Esophagus muscularis mucosa (tissue), 4 donors: ENCODE results near the gene DAPP1. TPM values are rescaled to one million over a fixed set of nuclear protein-coding genes. Genes with fewer than 3 reads are reported as not detected.
A peak's percentile ranks its signal among the peaks of the same experiment; 100 is the strongest.
"Not testable (repeated sequence)": the region's sequence is repeated elsewhere in the genome, so short reads cannot be mapped to it uniquely, and the experiment has no call there.

Source experiments
- DNase-seq: peaks from one replicate; pipeline ENCODE4 v3.0.0-alpha.2; 2017; ENCODE audit errors: extremely low spot score
- H3K27ac ChIP-seq, 4 donors: fragments of 200-600 bp; sonication (generic); replicated peaks in 1 of 4; 1 replicate in 3 of 4; 2 replicates in 1 of 4; pipeline ENCODE4 v1.5.1; 2016 to 2019; ENCODE audit warnings: mild to moderate bottlenecking in 1 of 4
- H3K27me3 ChIP-seq, 4 donors: fragments of 200-600 bp; sonication (generic); one replicate each; pipeline versions ENCODE4 v1.5.1 to v1.6.0; 2016 to 2019
- H3K36me3 ChIP-seq, 4 donors: fragments of 200-600 bp; sonication (generic); one replicate each; pipeline ENCODE4 v1.5.1; 2016 to 2019
- H3K4me1 ChIP-seq, 4 donors: fragments of 200-600 bp; sonication (generic); one replicate each; pipeline ENCODE4 v1.5.1; 2016 to 2019
- H3K4me3 ChIP-seq, 4 donors: fragments of 200-600 bp; sonication (generic); 1 replicate in 2 of 4; 2 replicates in 2 of 4; pipeline ENCODE4 v1.5.1; 2016 to 2019; ENCODE audit warnings: mild to moderate bottlenecking in 4 of 4, moderate library complexity in 1 of 4
- H3K9me3 ChIP-seq, 4 donors: fragments of 200-600 bp; sonication (generic); 1 replicate in 3 of 4; 2 replicates in 1 of 4; pipeline ENCODE4 v1.5.1; 2016 to 2019
- CTCF ChIP-seq, 3 experiments: fragments of 200-600 bp in 2 of 3; fragments of 450-650 bp in 1 of 3; sonication (generic) in 2 of 3; IDR thresholded peaks; one replicate each; pipeline ENCODE4 v1.5.1; 2017 to 2019; ENCODE audit warnings: antibody characterized with exemption in 3 of 3, mild to moderate bottlenecking in 2 of 3, moderate library complexity in 1 of 3
- EP300 ChIP-seq: sonication (generic); formaldehyde crosslinking; IDR thresholded peaks from one replicate; pipeline ENCODE4 v1.6.1; 2017; ENCODE audit warnings: antibody characterized with exemption
- POLR2A ChIP-seq: fragments of 450-650 bp; IDR thresholded peaks from one replicate; pipeline ENCODE4 v1.6.1; 2017; ENCODE audit warnings: antibody characterized with exemption, moderate library complexity, mild to moderate bottlenecking, low read depth
- POLR2AphosphoS5 ChIP-seq, 2 donors: sonication (generic); formaldehyde crosslinking; IDR thresholded peaks; one replicate each; pipeline ENCODE4 v1.6.1; 2017; ENCODE audit warnings: antibody characterized with exemption in 2 of 2
- WGBS: methylation state at CpG from one replicate; pipeline ENCODE4 v1.1.5; 2018; 5-methylcytosine and 5-hydroxymethylcytosine counted together
- intact Hi-C: fragments of 100-400 bp; cut with DNase I; formaldehyde crosslinking; loops from one replicate; pipeline ENCODE4 v1.15.1; 2023
- total RNA-seq, 4 donors: library from RNA; depleted of rRNA; stranded (reverse); fragments of >200 nt; gene quantifications; one replicate each; pipeline versions ENCODE4 v1.1.0 to v1.2.1, GENCODE V29; 2016

Gene DAPP1
- total RNA-seq, 4 donors from 2014 or later = 0.86 to 2.5 (median 1.1) TPM

- DNase-seq = no peak
- 87% methylated on average over 1 of the region's 1 CpG for WGBS
- TF ChIP-seq EP300 (no peak), POLR2AphosphoS5 (IDR thresholded peaks at IDR 0.05) (no peak), CTCF (IDR thresholded peaks at IDR 0.05) (no peak), POLR2A (no peak)
- peaks cover 0 to 9% (median 8%) of the 10 kb centered on the region in 4 donors for H3K4me1 ChIP-seq
- no peak overlapping the region for H3K4me3 ChIP-seq
- no peaks in the 10 kb centered on the region for H3K27me3 ChIP-seq
- H3K9me3 ChIP-seq = no peaks in the 10 kb centered on the region
- intact Hi-C loops = no loop called here
- H3K36me3 ChIP-seq = no peaks in the 10 kb centered on the region
- H3K27ac ChIP-seq = no peak overlapping the region
Observed at GRCh38 chr4:99827857-99828256, 11.2 kb downstream of the DAPP1 start.

DNA sequence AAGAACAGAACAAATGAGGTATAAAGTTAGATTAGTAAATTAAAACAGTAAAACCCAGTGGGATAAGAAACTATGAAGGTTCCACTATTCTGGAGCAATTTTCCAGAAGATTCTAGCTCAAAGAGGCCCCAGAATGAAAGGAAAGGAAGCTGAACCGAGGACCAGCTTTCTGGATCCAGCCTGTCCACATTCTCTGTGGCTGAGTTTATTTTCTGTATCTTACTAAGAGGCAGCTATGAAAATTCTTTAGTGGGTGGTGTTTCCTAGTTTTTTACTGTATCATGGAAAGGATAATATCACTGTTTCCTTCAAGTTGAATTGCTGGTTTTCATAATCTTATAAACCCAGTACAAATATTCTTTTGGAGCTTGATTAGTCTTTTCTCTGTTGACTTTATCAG, 11.8 kb downstream of the DAPP1 start:
- Histone ChIP-seq H3K4me1 (peaks cover 0 to 16% (median 14%) of the 10 kb centered on the region in 4 donors), H3K27me3 (no peaks in the 10 kb centered on the region), H3K27ac (no peak overlapping the region), H3K4me3 (no peak overlapping the region), H3K9me3 (no peaks in the 10 kb centered on the region), H3K36me3 (no peaks in the 10 kb centered on the region)
- WGBS = 48% methylated on average over 1 of the region's 1 CpG
- intact Hi-C loops = no loop called here
- no peak for DNase-seq
- TF ChIP-seq EP300 (no peak), CTCF (IDR thresholded peaks at IDR 0.05) (no peak), POLR2AphosphoS5 (IDR thresholded peaks at IDR 0.05) (no peak), POLR2A (no peak)

DNA sequence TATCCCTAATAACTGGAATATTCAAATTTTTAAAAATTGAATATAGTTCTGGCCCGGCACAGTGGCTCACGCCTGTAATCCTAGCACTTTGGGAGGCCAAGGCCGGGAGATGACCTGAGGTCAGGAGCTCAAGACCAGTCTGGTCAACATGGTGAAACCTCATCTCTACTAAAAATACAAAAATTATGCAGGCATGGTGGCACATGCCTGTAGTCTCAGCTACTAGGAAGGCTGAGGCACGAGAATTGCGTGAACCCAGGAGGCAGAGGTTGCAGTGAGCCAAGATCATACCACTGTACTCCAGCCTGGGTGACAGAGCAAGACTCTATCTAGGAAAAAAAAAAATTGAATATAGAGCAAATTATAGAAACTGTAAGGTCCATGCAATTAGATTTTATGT, 13.4 kb downstream of the DAPP1 start:
- H3K27ac ChIP-seq, DNase-seq, H3K4me3 ChIP-seq, H3K36me3 ChIP-seq, H3K27me3 ChIP-seq, H3K9me3 ChIP-seq, intact Hi-C loops: not testable (repeated sequence)
- peaks cover 0 to 21% (median 19%) of the 10 kb centered on the region in 4 donors for H3K4me1 ChIP-seq
- WGBS = 94% methylated on average over 5 of the region's 5 CpGs

- H3K4me1 ChIP-seq = peaks cover 0 to 21% (median 19%) of the 10 kb centered on the region in 4 donors
- DNase-seq = no peak
- H3K36me3 ChIP-seq = no peaks in the 10 kb centered on the region
- no peaks in the 10 kb centered on the region for H3K9me3 ChIP-seq
- H3K27ac ChIP-seq = peak overlapping the region; percentile 11 to 55 (median 26)
- no peaks in the 10 kb centered on the region for H3K27me3 ChIP-seq
- intact Hi-C loops = no loop called here
- TF ChIP-seq POLR2A = no peak
- no peak overlapping the region for H3K4me3 ChIP-seq
Observed at GRCh38 chr4:99832321-99832720, 15.7 kb downstream of the DAPP1 start.

DNA sequence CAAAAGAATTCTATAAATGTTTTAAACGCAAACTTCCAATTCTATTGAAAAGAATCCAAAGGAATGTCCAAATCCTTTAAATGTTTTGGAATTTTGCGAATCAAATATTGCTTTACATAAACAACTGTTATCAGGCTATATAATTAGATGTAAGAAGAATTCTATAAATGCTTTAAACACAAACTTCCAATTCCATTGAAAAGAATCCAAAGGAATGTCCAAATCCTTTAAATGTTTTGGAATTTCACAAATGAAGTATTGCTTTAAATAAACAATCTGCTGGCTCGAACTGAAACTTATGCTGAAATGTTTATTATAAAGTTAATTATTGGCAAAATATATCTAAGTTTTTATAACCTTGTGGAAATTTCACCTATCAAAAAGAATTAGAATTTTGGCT, 16.1 kb downstream of the DAPP1 start:
- Histone ChIP-seq H3K4me1 (peaks cover 0 to 21% (median 19%) of the 10 kb centered on the region in 4 donors), H3K36me3 (no peaks in the 10 kb centered on the region), H3K27me3 (no peaks in the 10 kb centered on the region), H3K9me3 (no peaks in the 10 kb centered on the region), H3K4me3 (no peak overlapping the region), H3K27ac (peak overlapping the region in 3 of 4 donors; percentile 19 to 55 (median 33))
- TF ChIP-seq CTCF (IDR thresholded peaks at IDR 0.05) (no peak), POLR2AphosphoS5 (IDR thresholded peaks at IDR 0.05) (no peak), POLR2A (no peak)
- 30% methylated on average over 3 of the region's 3 CpGs for WGBS
- intact Hi-C loops = no loop called here
- no peak for DNase-seq

GRCh38 chr4:99833756-99834155, 17.1 kb downstream of the DAPP1 start:
- peaks cover 0 to 21% (median 19%) of the 10 kb centered on the region in 4 donors for H3K4me1 ChIP-seq
- intact Hi-C loops = no loop called here
- TF ChIP-seq POLR2AphosphoS5 (IDR thresholded peaks at IDR 0.05) (no peak), CTCF (IDR thresholded peaks at IDR 0.05) (no peak), EP300 (no peak), POLR2A (no peak)
- 74% methylated on average over 5 of the region's 5 CpGs for WGBS
- no peaks in the 10 kb centered on the region for H3K36me3 ChIP-seq
- H3K27me3 ChIP-seq = no peaks in the 10 kb centered on the region
- no peaks in the 10 kb centered on the region for H3K9me3 ChIP-seq
- no peak for DNase-seq
- no peak overlapping the region for H3K4me3 ChIP-seq
- H3K27ac ChIP-seq = peak overlapping the region in 2 of 4 donors; percentile 19 to 33
